SH-SY5Y (cell line): Measurements from ENCODE around the gene POLE.

Experiments
- GATA2 ChIP-seq: IDR thresholded peaks from 2 replicates; pipeline ENCODE4 v1.6.1; 2011; ENCODE audit warnings: mild to moderate bottlenecking, low read depth, low read length
- GATA3 ChIP-seq: IDR thresholded peaks from 2 replicates; pipeline ENCODE4 v1.6.1; 2011; ENCODE audit warnings: low read depth, mild to moderate bottlenecking, low read length, moderate library complexity

GRCh38 chr12:132632521-132633228 is 54.5 kb downstream of the POLE start:
- TF ChIP-seq GATA2, result no peak
- no peak for TF ChIP-seq GATA3
